8988T (cell line): ENCODE results near the gene NKIRAS2.

Experiments used
- DNase-seq: peaks from one replicate; pipeline ENCODE4 v3.0.0; 2011

NKIRAS2 gene

DNA sequence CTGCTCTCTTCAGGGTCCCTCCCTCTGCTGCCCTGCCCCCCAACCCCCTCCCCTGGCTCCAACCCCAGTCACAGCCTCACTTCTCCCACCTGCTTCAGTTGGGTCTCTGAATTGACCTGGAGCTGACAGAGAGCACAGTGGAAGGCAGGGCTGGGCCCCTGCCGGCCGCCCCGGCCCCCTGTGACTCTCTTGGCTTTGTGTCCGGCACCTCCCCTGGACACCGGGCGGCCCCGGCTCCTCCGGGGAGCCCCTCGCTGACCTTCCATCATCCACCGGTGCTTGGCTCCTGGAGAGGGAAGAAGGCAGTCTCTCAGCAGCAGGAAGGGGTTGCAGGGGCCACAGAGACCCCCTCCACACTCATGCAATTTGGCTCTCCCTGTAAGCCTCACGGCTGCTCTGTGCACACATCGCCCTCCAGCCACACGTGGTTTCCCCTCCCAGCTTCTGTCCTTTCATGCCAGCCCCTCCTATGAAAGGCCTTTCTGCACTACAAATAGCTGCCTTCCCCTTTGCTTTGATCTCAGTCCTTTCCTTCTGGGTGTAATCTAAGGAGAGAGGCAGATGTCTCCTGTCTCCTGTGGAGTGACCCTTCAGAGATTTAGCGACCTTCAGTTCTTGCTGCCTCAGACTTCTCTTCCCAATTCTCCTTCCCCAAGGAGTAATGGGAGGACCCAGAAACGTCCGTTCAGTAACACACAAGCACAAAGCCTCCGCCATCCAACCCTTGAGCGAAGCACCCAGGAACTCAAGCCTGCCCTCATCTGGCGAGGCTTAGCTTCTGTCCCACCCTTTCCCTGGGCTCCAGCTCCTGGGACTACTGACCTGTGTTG, 8.3 kb downstream of the NKIRAS2 start:
- no peak for DNase-seq

GRCh38 chr17:42028791-42029127, 8.9 kb downstream of the NKIRAS2 start:
- no peak for DNase-seq

- no peak for DNase-seq
Observed at GRCh38 chr17:42031584-42031983, 11.7 kb downstream of the NKIRAS2 start.

DNA sequence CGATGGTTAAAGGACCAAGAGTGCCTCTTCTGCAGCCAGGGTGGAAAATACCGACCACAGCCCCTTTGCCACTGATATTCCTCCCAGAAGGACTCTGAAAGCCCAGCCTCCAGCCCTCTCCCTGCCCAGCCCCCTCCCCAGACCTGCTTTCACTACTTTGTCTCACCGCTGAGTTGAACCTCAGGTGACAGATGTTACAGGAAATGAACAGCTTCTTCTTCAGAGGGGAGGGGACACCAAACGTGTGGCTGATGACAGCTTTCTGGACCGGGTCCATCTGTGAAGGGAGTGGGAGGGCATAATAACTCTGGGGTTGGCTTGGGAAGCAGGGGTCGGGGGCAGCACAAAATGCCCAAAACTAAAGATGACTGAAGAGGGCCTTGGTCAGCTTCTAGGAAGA, 14.2 kb downstream of the NKIRAS2 start:
- no peak for DNase-seq

GRCh38 chr17:42038221-42038973, 18.5 kb downstream of the NKIRAS2 start:
- no peak for DNase-seq

- no peak for DNase-seq
Observed at GRCh38 chr17:42039794-42040763, 20.2 kb downstream of the NKIRAS2 start.

GRCh38 chr17:42040818-42041217, 20.9 kb downstream of the NKIRAS2 start:
- no peak for DNase-seq

DNA sequence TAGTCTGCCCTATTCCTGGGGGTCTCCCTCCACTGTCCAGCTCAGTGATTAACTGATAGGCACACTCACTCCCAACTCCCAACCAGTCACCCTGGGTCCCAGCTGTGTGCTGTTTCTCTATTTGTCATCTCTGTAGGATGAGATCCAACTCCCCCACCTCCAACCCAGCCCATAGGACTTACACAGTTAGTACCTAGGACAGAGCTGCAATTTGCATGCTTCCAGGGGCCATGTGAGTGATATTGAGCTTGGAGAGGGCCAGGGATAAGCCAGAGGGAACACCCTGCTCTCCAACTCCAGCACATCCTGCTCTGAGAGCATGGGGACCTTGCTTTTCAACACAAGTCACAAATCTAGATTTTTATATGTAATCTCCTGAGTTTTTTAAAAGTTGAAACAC, 21.7 kb downstream of the NKIRAS2 start:
- no peak for DNase-seq

GRCh38 chr17:42042598-42043319, 22.9 kb downstream of the NKIRAS2 start:
- no peak for DNase-seq

- DNase-seq, result no peak
Observed at GRCh38 chr17:42045719-42046118, 25.8 kb downstream of the NKIRAS2 start.

- DNase-seq, result no peak
Observed at GRCh38 chr17:42047343-42047742, 27.5 kb downstream of the NKIRAS2 start.

- DNase-seq, result no peak
Observed at GRCh38 chr17:42049834-42050392, 30.0 kb downstream of the NKIRAS2 start.

GRCh38 chr17:42050393-42051012, 30.6 kb downstream of the NKIRAS2 start, which contains the start of gene C17orf113:
C17orf113 (minus strand) TSS chr17:42050601; CDS start chr17:42043376, 7,225 bp downstream.
- DNase-seq, result peak; percentile 86

DNA sequence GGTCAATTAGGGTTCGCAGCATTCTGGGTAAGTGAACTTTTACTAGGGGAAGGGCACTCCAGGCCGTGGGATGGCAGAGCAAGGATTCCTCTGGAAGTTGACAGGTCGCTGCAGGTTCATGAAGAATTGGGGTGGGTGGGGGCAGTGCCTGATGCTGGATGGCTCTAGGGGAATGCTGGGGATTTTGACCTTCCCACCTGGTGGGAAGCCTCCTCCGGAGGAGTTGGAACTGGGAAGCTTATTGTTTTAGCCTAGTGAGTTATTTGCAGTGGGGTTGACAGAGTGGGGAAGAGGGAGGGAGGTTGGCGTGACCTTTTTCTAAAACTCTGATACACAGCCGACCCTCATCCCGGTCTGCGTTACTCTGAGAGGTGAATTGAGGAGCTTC, 31.1 kb downstream of the NKIRAS2 start:
- no peak for DNase-seq

- no peak for DNase-seq
Observed at GRCh38 chr17:42051645-42052044, 31.8 kb downstream of the NKIRAS2 start.

GRCh38 chr17:42052346-42052877, 32.5 kb downstream of the NKIRAS2 start:
- no peak for DNase-seq

- DNase-seq, result no peak
Observed at GRCh38 chr17:42053731-42054500, 34.0 kb downstream of the NKIRAS2 start.

GRCh38 chr17:42055027-42055426, 35.1 kb downstream of the NKIRAS2 start:
- DNase-seq, result no peak

GRCh38 chr17:42055496-42055895, 35.6 kb downstream of the NKIRAS2 start:
- DNase-seq, result no peak

GRCh38 chr17:42056635-42057034, 36.7 kb downstream of the NKIRAS2 start:
- DNase-seq, result no peak
